Activated T-helper 1 cell treated with Interleukin-2 at 50 U/mL for 16 hours (primary cell): ENCODE data around the gene SEBOX.
"Not testable (repeated sequence)": the region's sequence is repeated elsewhere in the genome, so short reads cannot be mapped to it uniquely, and the experiment has no call there.

Experiments used
- DNase-seq: peaks from one replicate; pipeline ENCODE4 v3.0.0-alpha.2; 2020; ENCODE audit warnings: low read depth

The SEBOX gene

GRCh38 chr17:28340374-28340773 lies 24.6 kb downstream of the SEBOX start:
- DNase-seq, result no peak

- DNase-seq, result no peak
Measured at GRCh38 chr17:28339431-28339830, 25.6 kb downstream of the SEBOX start.

GRCh38 chr17:28338769-28339212 lies 26.2 kb downstream of the SEBOX start:
- DNase-seq, result not testable (repeated sequence)

GRCh38 chr17:28338056-28338768 lies 26.8 kb downstream of the SEBOX start:
- no peak for DNase-seq

GRCh38 chr17:28335959-28336871 lies 28.8 kb downstream of the SEBOX start:
- DNase-seq, result no peak

GRCh38 chr17:28335201-28335958 lies 29.6 kb downstream of the SEBOX start, which contains the start of the genes IFT20 and TNFAIP1:
Gene IFT20 (minus strand): TSS chr17:28335472. CDS start chr17:28331985, 3,487 bp downstream.
Gene TNFAIP1 (plus strand): TSS chr17:28335761. CDS start chr17:28339522, 3,761 bp downstream.
- DNase-seq, result peak; percentile 97

- DNase-seq, result no peak
Measured at GRCh38 chr17:28334666-28335200, 30.3 kb downstream of the SEBOX start.

GRCh38 chr17:28334171-28334570 lies 30.8 kb downstream of the SEBOX start:
- DNase-seq, result no peak

- no peak for DNase-seq
Measured at GRCh38 chr17:28333083-28333746, 31.8 kb downstream of the SEBOX start.

- DNase-seq, result no peak
Measured at GRCh38 chr17:28331891-28332420, 33.0 kb downstream of the SEBOX start.

- DNase-seq, result no peak
Measured at GRCh38 chr17:28330671-28331070, 34.3 kb downstream of the SEBOX start.

- DNase-seq, result no peak
Measured at GRCh38 chr17:28328325-28328724, 36.7 kb downstream of the SEBOX start.

GRCh38 chr17:28327709-28328108 lies 37.3 kb downstream of the SEBOX start:
- no peak for DNase-seq

GRCh38 chr17:28327031-28327607 lies 37.9 kb downstream of the SEBOX start:
- no peak for DNase-seq

- no peak for DNase-seq
Measured at GRCh38 chr17:28326114-28326513, 38.9 kb downstream of the SEBOX start.

- DNase-seq, result no peak
Measured at GRCh38 chr17:28325211-28325610, 39.8 kb downstream of the SEBOX start.

GRCh38 chr17:28324781-28325180 lies 40.2 kb downstream of the SEBOX start:
- DNase-seq, result no peak

GRCh38 chr17:28324267-28324745 lies 40.7 kb downstream of the SEBOX start:
- DNase-seq, result no peak

GRCh38 chr17:28320215-28321061 lies 44.6 kb downstream of the SEBOX start:
- DNase-seq, result no peak

- DNase-seq, result no peak
Measured at GRCh38 chr17:28319598-28319935, 45.4 kb downstream of the SEBOX start.
